HepG2 (cell line): ENCODE measurements around the gene ATP7B. TPM values are rescaled to one million over a fixed set of nuclear protein-coding genes. Genes with fewer than 3 reads are reported as not detected.
A peak's percentile ranks its signal among the peaks of the same experiment; 100 is the strongest.

Source experiments
- ERF ChIP-seq: IDR thresholded peaks from 2 replicates; pipeline ENCODE4 v1.6.1; 2018; ENCODE audit warnings: missing biosample characterization, missing genetic modification reagents
- GZF1 ChIP-seq: sonication (generic); formaldehyde crosslinking; IDR thresholded peaks from 2 replicates; pipeline ENCODE4 v1.5.1; 2020; ENCODE audit warnings: mild to moderate bottlenecking, missing genetic modification reagents
- HNF4A ChIP-seq: sonication (generic); formaldehyde crosslinking; IDR thresholded peaks from 2 replicates; pipeline ENCODE4 v1.4.0; 2020; ENCODE audit warnings: missing genetic modification reagents
- IRF2 ChIP-seq: IDR thresholded peaks from 2 replicates; pipeline ENCODE4 v1.6.1; 2018; ENCODE audit warnings: missing genetic modification reagents, missing compliant biosample characterization
- JUNB ChIP-seq: sonication (generic); formaldehyde crosslinking; IDR thresholded peaks from 2 replicates; pipeline ENCODE4 v1.8.0; 2022; ENCODE audit warnings: missing genetic modification reagents, mild to moderate bottlenecking, borderline replicate concordance
- KDM5B ChIP-seq: sonication (generic); formaldehyde crosslinking; IDR thresholded peaks from 2 replicates; pipeline ENCODE4 v1.4.0; 2020; ENCODE audit warnings: missing genetic modification reagents, mild to moderate bottlenecking, borderline replicate concordance
- MAFK ChIP-seq, 2 experiments: IDR thresholded peaks in 1 of 2; conservative IDR thresholded peaks in 1 of 2; 2 replicates each; pipeline ENCODE4 v1.6.1; 2011; ENCODE audit warnings: improper control_type of control experiment in 2 of 2, low read length in 2 of 2
- MEIS2 ChIP-seq: sonication (generic); formaldehyde crosslinking; IDR thresholded peaks from 2 replicates; pipeline ENCODE4 v1.9.0; 2021; ENCODE audit warnings: mild to moderate bottlenecking, missing genetic modification reagents
- MIXL1 ChIP-seq: IDR thresholded peaks from 2 replicates; pipeline ENCODE4 v1.6.1; 2016
- PATZ1 ChIP-seq: sonication (generic); formaldehyde crosslinking; IDR thresholded peaks from 2 replicates; pipeline ENCODE4 v1.4.0; 2020; ENCODE audit warnings: missing genetic modification reagents
- POLR2AphosphoS5 ChIP-seq: IDR thresholded peaks from 2 replicates; pipeline ENCODE4 v1.6.1; 2012; ENCODE audit warnings: low read depth, low read length
- RAD51 ChIP-seq: fragments of 450-650 bp; IDR thresholded peaks from 2 replicates; pipeline ENCODE4 v1.6.1; 2016; ENCODE audit warnings: borderline replicate concordance
- SIX1 ChIP-seq: sonication (generic); formaldehyde crosslinking; IDR thresholded peaks from 2 replicates; pipeline ENCODE4 v1.4.0; 2020; ENCODE audit warnings: missing genetic modification reagents, borderline replicate concordance
- SP1 ChIP-seq, 2 experiments: fragments of 450-650 bp in 1 of 2; sonication (generic) in 1 of 2; formaldehyde crosslinking in 1 of 2; IDR thresholded peaks; 2 replicates each; pipeline versions ENCODE4 v1.4.0 to v1.6.1; 2016 to 2020; ENCODE audit warnings: missing genetic modification reagents in 1 of 2
- TAF15 ChIP-seq: fragments of 200-400 bp; formaldehyde crosslinking; IDR thresholded peaks from one replicate; pipeline ENCODE4 v1.6.1; 2018; ENCODE audit warnings: mild to moderate bottlenecking, low read depth, low read length; ENCODE audit not compliant: poor library complexity, severe bottlenecking
- TBX3 ChIP-seq: fragments of 450-650 bp; IDR thresholded peaks from 2 replicates; pipeline ENCODE4 v1.6.1; 2017; ENCODE audit warnings: antibody characterized with exemption, mild to moderate bottlenecking, inconsistent platforms, borderline replicate concordance
- ZNF501 ChIP-seq: sonication (generic); formaldehyde crosslinking; IDR thresholded peaks from 2 replicates; pipeline ENCODE4 v1.5.1; 2020; ENCODE audit warnings: mild to moderate bottlenecking, moderate library complexity, missing genetic modification reagents
- ZNF549 ChIP-seq: sonication (generic); formaldehyde crosslinking; IDR thresholded peaks from 2 replicates; pipeline ENCODE4 v1.5.0; 2020; ENCODE audit warnings: missing genetic modification reagents
- ZNF749 ChIP-seq: sonication (generic); formaldehyde crosslinking; IDR thresholded peaks from 2 replicates; pipeline ENCODE4 v1.8.0; 2022; ENCODE audit warnings: mild to moderate bottlenecking, missing genetic modification reagents, moderate library complexity, borderline replicate concordance
- ZNF768 ChIP-seq: sonication (generic); formaldehyde crosslinking; IDR thresholded peaks from 2 replicates; pipeline ENCODE4 v1.4.0; 2020; ENCODE audit warnings: missing genetic modification reagents
- ZNF775 ChIP-seq: sonication (generic); formaldehyde crosslinking; IDR thresholded peaks from 2 replicates; pipeline ENCODE4 v1.4.0; 2020; ENCODE audit warnings: missing genetic modification reagents, mild to moderate bottlenecking, moderate library complexity, borderline replicate concordance
- polyA plus RNA-seq, 8 experiments: library from polyadenylated mRNA; depleted of rRNA in 3 of 8; stranded (reverse) in 7 of 8; unstranded in 1 of 8; fragments of >200 nt; fragmentation: Illumina TruSeq in 4 of 8; extraction: Trizol in 4 of 8; gene quantifications; 2 replicates each; pipeline versions ENCODE4 v1.2.1 to v1.2.3, GENCODE V29; 2011 to 2016; ENCODE audit warnings: low read depth in 4 of 8, missing spikeins in 1 of 8, mixed read lengths in 1 of 8; ENCODE audit not compliant: insufficient read depth in 1 of 8
- total RNA-seq, 5 experiments: library from RNA; depleted of rRNA; stranded (reverse); fragments of >200 nt; fragmentation: Illumina TruSeq; extraction: Trizol; gene quantifications; 2 replicates each; pipeline ENCODE4 v1.2.3, GENCODE V29; 2016; ENCODE audit warnings: low read depth in 1 of 5
- TF ChIP-seq, protein P1 (sequence below): sonication (generic); formaldehyde crosslinking; IDR thresholded peaks from 2 replicates; pipeline ENCODE4 v1.5.0; 2020; ENCODE audit warnings: missing genetic modification reagents, mild to moderate bottlenecking, borderline replicate concordance
- TF ChIP-seq, protein P2 (sequence below): sonication (generic); formaldehyde crosslinking; IDR thresholded peaks from 2 replicates; pipeline ENCODE4 v1.4.0; 2020; ENCODE audit warnings: missing genetic modification reagents, borderline replicate concordance

ATP7B gene
- total and polyA plus RNA-seq, 2 of the 13 experiments (the other 11 are each of a cell fraction or from before 2014, with no cell fraction given) = 31.8 to 57.4 TPM

GRCh38 chr13:52025475-52026245, 14.4 kb upstream of the ATP7B start (continued):
- TF ChIP-seq MEIS2 (CRISPR knock-in tag) = no peak
- TF ChIP-seq PATZ1 = peak; percentile 39; the same call in 1 of the 2 replicates
- peak; percentile 80; the same call in 1 of the 2 replicates for TF ChIP-seq TBX3
- no peak for TF ChIP-seq TAF15
- TF ChIP-seq POLR2AphosphoS5 = no peak
- no peak for TF ChIP-seq ZNF501
- no peak for TF ChIP-seq GZF1 (CRISPR knock-in tag)
- TF ChIP-seq JUNB (CRISPR knock-in tag) = peak; percentile 68; the same call in 1 of the 2 replicates
- TF ChIP-seq SIX1 (CRISPR knock-in tag) = peak; percentile 55; the same call in 1 of the 2 replicates
- no peak for TF ChIP-seq ZNF549 (CRISPR knock-in tag)
- TF ChIP-seq, protein P1, sequence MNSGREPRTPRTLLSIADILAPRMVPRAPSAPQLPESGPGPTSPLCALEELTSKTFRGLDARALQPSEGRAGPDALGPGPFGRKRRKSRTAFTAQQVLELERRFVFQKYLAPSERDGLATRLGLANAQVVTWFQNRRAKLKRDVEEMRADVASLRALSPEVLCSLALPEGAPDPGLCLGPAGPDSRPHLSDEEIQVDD = peak; percentile 44; the same call in 1 of the 2 replicates
- TF ChIP-seq MAFK (conservative IDR thresholded peaks at IDR 0.05 in 1 of 2, IDR thresholded peaks at IDR 0.05 in 1 of 2; ENCODE audit: low read length in 2 of 2) = no peak
- no peak for TF ChIP-seq ERF (CRISPR knock-in tag)
- TF ChIP-seq RAD51 = no peak
- 0 out of 2 replicates have a peak, but pooled peaks have one; percentile 31 for TF ChIP-seq IRF2 (CRISPR knock-in tag)
- TF ChIP-seq ZNF768 (CRISPR knock-in tag) = peak; percentile 37; the same call in 1 of the 2 replicates
- no peak for TF ChIP-seq ZNF749 (CRISPR knock-in tag)
- no peak; the same call in 1 of the 2 replicates for TF ChIP-seq KDM5B (CRISPR knock-in tag)
- peak; percentile 96 for TF ChIP-seq HNF4A (CRISPR knock-in tag)
- peak; percentile 85 for TF ChIP-seq MIXL1
- no peak for TF ChIP-seq SP1 (IDR thresholded peaks at IDR 0.05)
- 0 out of 2 replicates have a peak, but pooled peaks have one; percentile 12 for TF ChIP-seq SP1 (CRISPR knock-in tag; IDR thresholded peaks at IDR 0.05)
- TF ChIP-seq ZNF775 (CRISPR knock-in tag) = no peak
- TF ChIP-seq, protein P2, sequence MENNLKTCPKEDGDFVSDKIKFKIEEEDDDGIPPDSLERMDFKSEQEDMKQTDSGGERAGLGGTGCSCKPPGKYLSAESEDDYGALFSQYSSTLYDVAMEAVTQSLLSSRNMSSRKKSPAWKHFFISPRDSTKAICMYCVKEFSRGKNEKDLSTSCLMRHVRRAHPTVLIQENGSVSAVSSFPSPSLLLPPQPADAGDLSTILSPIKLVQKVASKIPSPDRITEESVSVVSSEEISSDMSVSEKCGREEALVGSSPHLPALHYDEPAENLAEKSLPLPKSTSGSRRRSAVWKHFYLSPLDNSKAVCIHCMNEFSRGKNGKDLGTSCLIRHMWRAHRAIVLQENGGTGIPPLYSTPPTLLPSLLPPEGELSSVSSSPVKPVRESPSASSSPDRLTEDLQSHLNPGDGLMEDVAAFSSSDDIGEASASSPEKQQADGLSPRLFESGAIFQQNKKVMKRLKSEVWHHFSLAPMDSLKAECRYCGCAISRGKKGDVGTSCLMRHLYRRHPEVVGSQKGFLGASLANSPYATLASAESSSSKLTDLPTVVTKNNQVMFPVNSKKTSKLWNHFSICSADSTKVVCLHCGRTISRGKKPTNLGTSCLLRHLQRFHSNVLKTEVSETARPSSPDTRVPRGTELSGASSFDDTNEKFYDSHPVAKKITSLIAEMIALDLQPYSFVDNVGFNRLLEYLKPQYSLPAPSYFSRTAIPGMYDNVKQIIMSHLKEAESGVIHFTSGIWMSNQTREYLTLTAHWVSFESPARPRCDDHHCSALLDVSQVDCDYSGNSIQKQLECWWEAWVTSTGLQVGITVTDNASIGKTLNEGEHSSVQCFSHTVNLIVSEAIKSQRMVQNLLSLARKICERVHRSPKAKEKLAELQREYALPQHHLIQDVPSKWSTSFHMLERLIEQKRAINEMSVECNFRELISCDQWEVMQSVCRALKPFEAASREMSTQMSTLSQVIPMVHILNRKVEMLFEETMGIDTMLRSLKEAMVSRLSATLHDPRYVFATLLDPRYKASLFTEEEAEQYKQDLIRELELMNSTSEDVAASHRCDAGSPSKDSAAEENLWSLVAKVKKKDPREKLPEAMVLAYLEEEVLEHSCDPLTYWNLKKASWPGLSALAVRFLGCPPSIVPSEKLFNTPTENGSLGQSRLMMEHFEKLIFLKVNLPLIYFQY (CRISPR knock-in tag) = peak; percentile 92; the same call in 1 of the 2 replicates
